HL-60 (cell line): ENCODE results near the gene FEZ2.

ENCODE experiments used
- DNase-seq, 2 experiments: peaks; one replicate each; pipeline ENCODE4 v3.0.0-alpha.2; 2010 to 2020; ENCODE audit warnings: low read depth in 1 of 2, low spot score in 1 of 2
- H3K27ac ChIP-seq: fragments of 250-450 bp; sonication (Bioruptor Pico); replicated peaks from 2 replicates; pipeline ENCODE4 v1.5.1; 2020; ENCODE audit warnings: mild to moderate bottlenecking, moderate library complexity
- H3K27me3 ChIP-seq: fragments of 250-450 bp; sonication (Bioruptor Pico); 2 replicates; pipeline ENCODE4 v1.5.1; 2021; ENCODE audit warnings: mild to moderate bottlenecking, moderate library complexity; ENCODE audit not compliant: insufficient read depth, poor library complexity, severe bottlenecking
- H3K4me3 ChIP-seq: replicated peaks from 2 replicates; pipeline ENCODE4 v1.5.1; 2011; ENCODE audit warnings: mild to moderate bottlenecking, control low read depth, low read length; ENCODE audit not compliant: insufficient read depth
- GABPA ChIP-seq: IDR thresholded peaks from 2 replicates; pipeline ENCODE4 v1.6.1; 2012; ENCODE audit warnings: low read depth
- POLR2AphosphoS5 ChIP-seq: IDR thresholded peaks from 2 replicates; pipeline ENCODE4 v1.6.1; 2012; ENCODE audit warnings: low read depth
- REST ChIP-seq: IDR thresholded peaks from 2 replicates; pipeline ENCODE4 v1.6.1; 2012; ENCODE audit warnings: low read depth; ENCODE audit not compliant: insufficient replicate concordance
- SPI1 ChIP-seq: IDR thresholded peaks from 2 replicates; pipeline ENCODE4 v1.6.1; 2012; ENCODE audit warnings: low read depth, mild to moderate bottlenecking, borderline replicate concordance
- TF ChIP-seq, protein P1 (sequence below): IDR thresholded peaks from one replicate; pipeline ENCODE4 v1.5.1; 2011; ENCODE audit warnings: low read length, control low read depth, inconsistent platforms; ENCODE audit not compliant: insufficient read depth

The FEZ2 gene

DNA sequence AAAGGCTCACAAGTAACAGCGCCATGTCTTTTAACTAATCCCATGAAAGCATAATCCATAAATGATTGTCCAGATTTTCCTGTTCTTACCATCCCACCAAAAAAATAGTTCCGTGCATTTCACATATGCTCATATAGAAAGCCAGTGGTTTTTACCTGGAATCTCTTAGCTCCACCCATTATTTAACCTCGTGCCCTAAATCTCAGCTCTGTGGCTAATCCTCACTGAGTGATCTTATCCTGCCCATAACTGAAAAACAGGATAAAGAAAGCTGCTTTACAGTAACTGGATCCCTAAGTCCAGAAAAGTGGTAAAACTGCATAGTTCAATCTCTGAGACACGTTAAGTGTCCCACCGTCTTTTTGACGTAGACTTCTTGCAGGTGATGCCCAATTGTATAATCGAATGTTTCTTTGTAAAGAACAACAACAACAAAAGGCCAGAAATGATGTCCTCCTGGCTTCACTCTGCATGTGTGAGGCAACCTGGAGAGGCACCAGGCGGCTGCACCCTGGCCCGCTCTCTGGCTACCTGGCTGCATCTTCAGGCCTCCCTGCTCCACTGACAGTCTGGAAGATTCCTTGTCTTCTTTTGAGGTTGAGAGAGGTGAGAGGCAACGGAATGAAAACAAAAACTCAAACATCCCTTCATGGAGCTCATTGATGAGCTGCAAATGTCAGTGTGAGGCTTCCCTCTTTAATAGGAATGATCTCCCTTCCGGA, 38.6 kb downstream of the FEZ2 start:
- Histone ChIP-seq H3K27ac (no peak overlapping the region), H3K4me3 (no peak overlapping the region), H3K27me3 (no peaks in the 10 kb centered on the region)
- TF ChIP-seq SPI1 (no peak), GABPA (no peak), REST (no peak), POLR2AphosphoS5 (no peak)
- TF ChIP-seq, protein P1, sequence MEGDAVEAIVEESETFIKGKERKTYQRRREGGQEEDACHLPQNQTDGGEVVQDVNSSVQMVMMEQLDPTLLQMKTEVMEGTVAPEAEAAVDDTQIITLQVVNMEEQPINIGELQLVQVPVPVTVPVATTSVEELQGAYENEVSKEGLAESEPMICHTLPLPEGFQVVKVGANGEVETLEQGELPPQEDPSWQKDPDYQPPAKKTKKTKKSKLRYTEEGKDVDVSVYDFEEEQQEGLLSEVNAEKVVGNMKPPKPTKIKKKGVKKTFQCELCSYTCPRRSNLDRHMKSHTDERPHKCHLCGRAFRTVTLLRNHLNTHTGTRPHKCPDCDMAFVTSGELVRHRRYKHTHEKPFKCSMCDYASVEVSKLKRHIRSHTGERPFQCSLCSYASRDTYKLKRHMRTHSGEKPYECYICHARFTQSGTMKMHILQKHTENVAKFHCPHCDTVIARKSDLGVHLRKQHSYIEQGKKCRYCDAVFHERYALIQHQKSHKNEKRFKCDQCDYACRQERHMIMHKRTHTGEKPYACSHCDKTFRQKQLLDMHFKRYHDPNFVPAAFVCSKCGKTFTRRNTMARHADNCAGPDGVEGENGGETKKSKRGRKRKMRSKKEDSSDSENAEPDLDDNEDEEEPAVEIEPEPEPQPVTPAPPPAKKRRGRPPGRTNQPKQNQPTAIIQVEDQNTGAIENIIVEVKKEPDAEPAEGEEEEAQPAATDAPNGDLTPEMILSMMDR, result no peak
- DNase-seq, result no peak

GRCh38 chr2:36556842-36557241, 41.1 kb downstream of the FEZ2 start:
- Histone ChIP-seq H3K27me3 (no peaks in the 10 kb centered on the region), H3K27ac (no peak overlapping the region), H3K4me3 (no peak overlapping the region)
- no peak for TF ChIP-seq POLR2AphosphoS5
- no peak for TF ChIP-seq GABPA
- no peak for TF ChIP-seq REST
- TF ChIP-seq SPI1, result no peak
- TF ChIP-seq, protein P1, result no peak
- no peak for DNase-seq

GRCh38 chr2:36555789-36556188, 42.2 kb downstream of the FEZ2 start:
- no peak overlapping the region for H3K27ac ChIP-seq
- H3K27me3 ChIP-seq, result no peaks in the 10 kb centered on the region
- no peak overlapping the region for H3K4me3 ChIP-seq
- no peak for DNase-seq
- peak; percentile 49; the same call in 1 of the 2 replicates for TF ChIP-seq SPI1
- TF ChIP-seq, protein P1, result no peak

- H3K27ac ChIP-seq, result no peak overlapping the region
- no peak overlapping the region for H3K4me3 ChIP-seq
- DNase-seq, result no peak
- no peaks in the 10 kb centered on the region for H3K27me3 ChIP-seq
- no peak for TF ChIP-seq POLR2AphosphoS5
- TF ChIP-seq REST, result no peak
- no peak for TF ChIP-seq SPI1
- TF ChIP-seq GABPA, result no peak
- TF ChIP-seq, protein P1, result no peak
These were observed 43.4 kb downstream of the FEZ2 start for GRCh38 chr2:36554531-36554930.
